LNCaP clone FGC (cell line): ENCODE results near the gene TNFAIP6.

Experiments used
- DNase-seq: peaks from one replicate; pipeline ENCODE4 v3.0.0-alpha.2; 2011; ENCODE audit warnings: low read depth
- H3K4me3 ChIP-seq: 2 replicates; pipeline ENCODE4 v1.5.1; 2011; ENCODE audit warnings: mild to moderate bottlenecking, low read depth, low read length, control low read depth
- CTCF ChIP-seq: IDR thresholded peaks from 2 replicates; pipeline ENCODE4 v1.5.1; 2012; ENCODE audit warnings: mild to moderate bottlenecking; ENCODE audit not compliant: control insufficient read depth, insufficient read depth; ENCODE audit errors: extremely low read depth

Gene TNFAIP6

GRCh38 chr2:151381266-151381665, 23.9 kb downstream of the TNFAIP6 start:
- TF ChIP-seq CTCF = no peak
- no peak overlapping the region for H3K4me3 ChIP-seq
- no peak for DNase-seq

GRCh38 chr2:151388011-151388410, 30.6 kb downstream of the TNFAIP6 start:
- H3K4me3 ChIP-seq = no peak overlapping the region
- no peak for DNase-seq
- TF ChIP-seq CTCF = no peak

- no peak for TF ChIP-seq CTCF
- no peak for DNase-seq
Observed at GRCh38 chr2:151391436-151391835, 34.0 kb downstream of the TNFAIP6 start.

GRCh38 chr2:151394509-151394908, 37.1 kb downstream of the TNFAIP6 start:
- no peak overlapping the region for H3K4me3 ChIP-seq
- DNase-seq = no peak
- no peak for TF ChIP-seq CTCF

More at GRCh38 chr2:151391436-151391835, 34.0 kb downstream of the TNFAIP6 start:
- no peak overlapping the region for H3K4me3 ChIP-seq

GRCh38 chr2:151395509-151396374, 38.4 kb downstream of the TNFAIP6 start:
- DNase-seq = no peak
- TF ChIP-seq CTCF = no peak
- H3K4me3 ChIP-seq = no peak overlapping the region

- no peak overlapping the region for H3K4me3 ChIP-seq
- no peak for TF ChIP-seq CTCF
- no peak for DNase-seq
Observed at GRCh38 chr2:151399981-151400380, 42.6 kb downstream of the TNFAIP6 start.

DNA sequence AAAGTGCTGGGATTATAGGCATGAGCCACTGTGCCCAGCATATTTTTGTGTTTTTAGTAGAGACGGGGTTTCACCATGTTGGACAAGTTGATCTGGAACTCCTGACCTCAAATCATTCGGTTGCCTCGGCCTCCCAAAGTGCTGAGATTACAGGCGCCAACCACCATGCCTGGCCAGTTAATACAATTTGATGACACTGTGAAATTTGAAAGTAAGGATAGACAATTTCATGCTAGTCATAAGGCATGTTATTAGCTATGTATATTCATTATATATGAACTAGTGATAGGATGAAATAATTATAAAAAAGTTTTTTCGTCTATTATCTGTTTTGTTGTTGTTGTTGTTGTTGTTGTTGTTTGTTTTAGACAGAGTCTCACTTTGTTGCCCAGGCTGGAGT, 43.8 kb downstream of the TNFAIP6 start:
- DNase-seq = no peak
- H3K4me3 ChIP-seq = no peak overlapping the region

More for the DNA sequence above, 43.8 kb downstream of the TNFAIP6 start:
- TF ChIP-seq CTCF = no peak
